ENCODE data around the gene ZNHIT2.

GRCh38 chr11:65114538-65115171 is 2.8 kb downstream of the ZNHIT2 start:
- TF ChIP-seq POLR2A (IDR thresholded peaks at IDR 0.05) (no peak), CTCF (IDR thresholded peaks at IDR 0.05) (no peak)
